H1 (cell line): ENCODE results near the gene HFM1.

Experiments used
- CBX8 ChIP-seq: fragments of 300-800, 300-1000 bp; sonication (generic); IDR thresholded peaks from 2 replicates; pipeline ENCODE4 v1.7.1; 2016; ENCODE audit warnings: low read depth, low read length, borderline replicate concordance
- CTCF ChIP-seq, 3 experiments: IDR thresholded peaks; 1 replicate in 2 of 3; 2 replicates in 1 of 3; pipeline versions ENCODE4 v1.5.1 to v1.6.1; 2011; ENCODE audit warnings: low read length in 3 of 3, mild to moderate bottlenecking in 3 of 3, inconsistent platforms in 2 of 3, low read depth in 1 of 3, moderate library complexity in 1 of 3; ENCODE audit not compliant: insufficient read depth in 1 of 3; ENCODE audit errors: control extremely low read depth in 1 of 3
- EP300 ChIP-seq, 2 experiments: IDR thresholded peaks; 1 replicate in 1 of 2; 2 replicates in 1 of 2; pipeline ENCODE4 v1.6.1; 2011 to 2012; ENCODE audit warnings: low read depth in 2 of 2, low read length in 2 of 2, mild to moderate bottlenecking in 2 of 2, borderline replicate concordance in 1 of 2, inconsistent platforms in 1 of 2, moderate library complexity in 1 of 2
- HDAC6 ChIP-seq: IDR thresholded peaks from one replicate; pipeline ENCODE4 v1.7.1; 2012; ENCODE audit warnings: low read depth, mild to moderate bottlenecking, inconsistent platforms, low read length, moderate library complexity
- JUN ChIP-seq: IDR thresholded peaks from 2 replicates; pipeline ENCODE4 v1.6.1; 2011; ENCODE audit warnings: low read depth, mild to moderate bottlenecking, improper control_type of control experiment, low read length
- JUND ChIP-seq: IDR thresholded peaks from 2 replicates; pipeline ENCODE4 v1.6.1; 2011; ENCODE audit warnings: mild to moderate bottlenecking, improper control_type of control experiment, low read length
- MAX ChIP-seq: IDR thresholded peaks from 2 replicates; pipeline ENCODE4 v1.6.1; 2012; ENCODE audit warnings: inconsistent platforms
- POLR2A ChIP-seq, 2 experiments: IDR thresholded peaks; 1 replicate in 1 of 2; 2 replicates in 1 of 2; pipeline ENCODE4 v1.6.1; 2011; ENCODE audit warnings: low read depth in 2 of 2, low read length in 2 of 2, mild to moderate bottlenecking in 2 of 2; ENCODE audit errors: control extremely low read depth in 1 of 2
- SIN3A ChIP-seq, 2 experiments: IDR thresholded peaks in 1 of 2; conservative IDR thresholded peaks in 1 of 2; 2 replicates each; pipeline ENCODE4 v1.6.1; 2011 to 2012; ENCODE audit warnings: low read length in 2 of 2, improper control_type of control experiment in 1 of 2, low read depth in 1 of 2, mild to moderate bottlenecking in 1 of 2
- USF2 ChIP-seq: IDR thresholded peaks from 2 replicates; pipeline ENCODE4 v1.6.1; 2011; ENCODE audit warnings: low read length, improper control_type of control experiment

GRCh38 chr1:91224878-91225277 lies 179.8 kb downstream of the HFM1 start:
- TF ChIP-seq MAX (no peak), JUN (no peak), EP300 (IDR thresholded peaks at IDR 0.05; ENCODE audit: borderline replicate concordance in 1 of 2, low read depth in 2 of 2, low read length in 2 of 2) (no peak), SIN3A (conservative IDR thresholded peaks at IDR 0.05 in 1 of 2, IDR thresholded peaks at IDR 0.05 in 1 of 2; ENCODE audit: low read depth in 1 of 2, low read length in 2 of 2) (no peak), CTCF (IDR thresholded peaks at IDR 0.05; ENCODE audit: control extremely low read depth in 1 of 3, insufficient read depth in 1 of 3, low read depth in 1 of 3, low read length in 3 of 3) (no peak), POLR2A (IDR thresholded peaks at IDR 0.05; ENCODE audit: control extremely low read depth in 1 of 2, low read depth in 2 of 2, low read length in 2 of 2) (no peak), JUND (no peak), CBX8 (no peak), USF2 (no peak), HDAC6 (no peak)
